Spleen (tissue), 7 donors: ENCODE measurements around the gene KCNJ18.
"Not testable (repeated sequence)": the region's sequence is repeated elsewhere in the genome, so short reads cannot be mapped to it uniquely, and the experiment has no call there.

ENCODE experiments used
- CTCF ChIP-seq, 11 experiments: fragments of 200-600 bp in 7 of 11; fragments of 450-650 bp in 4 of 11; sonication (generic) in 4 of 11; IDR thresholded peaks in 8 of 11; conservative IDR thresholded peaks in 3 of 11; 1 replicate in 7 of 11; 2 replicates in 4 of 11; pipeline versions ENCODE4 v1.4.0 to v1.8.0; 2016 to 2021; ENCODE audit warnings: antibody characterized with exemption in 11 of 11, inconsistent platforms in 4 of 11, mild to moderate bottlenecking in 1 of 11
- POLR2A ChIP-seq, 3 donors: fragments of 450-650 bp; IDR thresholded peaks; one replicate each; pipeline ENCODE4 v1.5.1; 2017; ENCODE audit warnings: antibody characterized with exemption in 3 of 3, mild to moderate bottlenecking in 1 of 3
- POLR2AphosphoS5 ChIP-seq, 3 donors: sonication (generic); formaldehyde crosslinking; IDR thresholded peaks; one replicate each; pipeline ENCODE4 v1.5.1; 2017; ENCODE audit warnings: antibody characterized with exemption in 3 of 3
- donor health status: DM: no; HTN: no; CAD: no; lungs with moderate emphysema.
- donor health status: DM: no; HTN: no; CAD: no.
- donor health status: DM: no; HTN: no; CAD: no.

- not testable (repeated sequence) for TF ChIP-seq CTCF (IDR thresholded peaks at IDR 0.05 in 8 of 11, conservative IDR thresholded peaks at IDR 0.05 in 3 of 11); POLR2AphosphoS5 (IDR thresholded peaks at IDR 0.05); POLR2A (IDR thresholded peaks at IDR 0.05)
Observed at GRCh38 chr17:21748686-21749085, 56.4 kb downstream of the KCNJ18 start.
